ENCODE data around the gene MYH14.

DNA sequence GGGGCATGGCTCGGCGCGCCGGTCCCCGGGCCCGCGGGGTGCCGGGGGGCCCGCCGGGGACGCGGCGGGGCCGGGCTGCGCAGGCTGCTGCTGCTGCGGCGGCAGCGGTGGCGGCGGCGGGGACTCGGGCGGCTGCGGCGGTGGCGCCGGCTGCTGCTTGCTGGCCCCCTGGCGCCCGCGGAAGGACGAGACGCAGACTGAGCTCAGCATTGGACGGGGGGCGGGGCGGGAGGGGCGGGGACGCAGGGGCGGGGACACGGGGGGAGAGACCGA, 125.4 kb downstream of the MYH14 start:
- TF ChIP-seq, protein P1, sequence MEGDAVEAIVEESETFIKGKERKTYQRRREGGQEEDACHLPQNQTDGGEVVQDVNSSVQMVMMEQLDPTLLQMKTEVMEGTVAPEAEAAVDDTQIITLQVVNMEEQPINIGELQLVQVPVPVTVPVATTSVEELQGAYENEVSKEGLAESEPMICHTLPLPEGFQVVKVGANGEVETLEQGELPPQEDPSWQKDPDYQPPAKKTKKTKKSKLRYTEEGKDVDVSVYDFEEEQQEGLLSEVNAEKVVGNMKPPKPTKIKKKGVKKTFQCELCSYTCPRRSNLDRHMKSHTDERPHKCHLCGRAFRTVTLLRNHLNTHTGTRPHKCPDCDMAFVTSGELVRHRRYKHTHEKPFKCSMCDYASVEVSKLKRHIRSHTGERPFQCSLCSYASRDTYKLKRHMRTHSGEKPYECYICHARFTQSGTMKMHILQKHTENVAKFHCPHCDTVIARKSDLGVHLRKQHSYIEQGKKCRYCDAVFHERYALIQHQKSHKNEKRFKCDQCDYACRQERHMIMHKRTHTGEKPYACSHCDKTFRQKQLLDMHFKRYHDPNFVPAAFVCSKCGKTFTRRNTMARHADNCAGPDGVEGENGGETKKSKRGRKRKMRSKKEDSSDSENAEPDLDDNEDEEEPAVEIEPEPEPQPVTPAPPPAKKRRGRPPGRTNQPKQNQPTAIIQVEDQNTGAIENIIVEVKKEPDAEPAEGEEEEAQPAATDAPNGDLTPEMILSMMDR (IDR thresholded peaks at IDR 0.05) = no peak
- no peak for TF ChIP-seq POLR2A (IDR thresholded peaks at IDR 0.05)
